T-cell (primary cell): ENCODE measurements around the gene THOC5. TPM values are rescaled to one million over a fixed set of nuclear protein-coding genes. Genes with fewer than 3 reads are reported as not detected.

ENCODE experiments used
- ATAC-seq, 4 experiments: fragments of 200-7000 bp in 3 of 4; fragments of 150-1000 bp in 1 of 4; cut with Tn5 transposase; replicated peaks in 1 of 4; 1 replicate in 3 of 4; 2 replicates in 1 of 4; pipeline ENCODE4 v1.10.0; 2021; ENCODE audit warnings: moderate library complexity in 3 of 4, mild to moderate bottlenecking in 2 of 4, moderate number of reproducible peaks in 1 of 4
- CTCF ChIA-PET, 2 donors: fragments of 300-600 bp; sonication (Branson Sonifier 250); formaldehyde crosslinking; loops; one replicate each; lab custom pipeline; 2022; ENCODE audit warnings: antibody characterized with exemption in 2 of 2; lab: Charles Lee
- POLR2A ChIA-PET, 2 donors: fragments of 300-600 bp; sonication (Branson Sonifier 250); formaldehyde crosslinking; loops; one replicate each; lab custom pipeline; 2022; ENCODE audit warnings: antibody characterized with exemption in 2 of 2; lab: Charles Lee
- DNase-seq, 35 experiments: peaks; one replicate each; pipeline versions ENCODE4 v3.0.0 to v3.0.0-alpha.2; 2013 to 2023
- H3K27ac ChIP-seq: one replicate; pipeline ENCODE4 v1.5.1; 2013; ENCODE audit warnings: low read length
- H3K27me3 ChIP-seq, 2 experiments: replicated peaks in 1 of 2; 1 replicate in 1 of 2; 2 replicates in 1 of 2; pipeline versions ENCODE4 v1.6.1 to v1.7.0; 2013; ENCODE audit warnings: low read length in 1 of 2, mixed read lengths in 1 of 2; ENCODE audit not compliant: control insufficient read depth in 2 of 2, insufficient read depth in 2 of 2; ENCODE audit errors: extremely low read depth in 1 of 2
- H3K36me3 ChIP-seq, 2 donors: 1 replicate in 1 of 2; 2 replicates in 1 of 2; pipeline versions ENCODE4 v1.6.1 to v1.7.0; 2013; ENCODE audit warnings: low read length in 1 of 2; ENCODE audit not compliant: control insufficient read depth in 2 of 2, insufficient read depth in 1 of 2; ENCODE audit errors: extremely low read depth in 1 of 2
- H3K4me1 ChIP-seq, 2 experiments: 1 replicate in 1 of 2; 2 replicates in 1 of 2; pipeline versions ENCODE4 v1.6.1 to v1.7.0; 2013; ENCODE audit warnings: low read length in 2 of 2, mixed read lengths in 1 of 2; ENCODE audit not compliant: insufficient read depth in 2 of 2, control insufficient read depth in 1 of 2; ENCODE audit errors: extremely low read depth in 1 of 2
- H3K4me3 ChIP-seq, 2 donors: 1 replicate in 1 of 2; 2 replicates in 1 of 2; pipeline versions ENCODE4 v1.5.1 to v1.7.0; 2013; ENCODE audit warnings: mild to moderate bottlenecking in 2 of 2, low read length in 1 of 2, moderate library complexity in 1 of 2; ENCODE audit not compliant: control insufficient read depth in 1 of 2; ENCODE audit errors: extremely low read depth in 1 of 2
- H3K9me3 ChIP-seq: 2 replicates; pipeline ENCODE4 v1.7.0; 2013
- H3K27ac Mint-ChIP-seq, 2 donors: one replicate each; pipeline ENCODE4 v1.8.0; 2020 to 2021; ENCODE audit warnings: mild to moderate bottlenecking in 2 of 2, mixed read lengths in 2 of 2
- H3K27me3 Mint-ChIP-seq, 2 donors: one replicate each; pipeline ENCODE4 v1.8.0; 2021 to 2022; ENCODE audit warnings: mixed read lengths in 2 of 2
- H3K36me3 Mint-ChIP-seq: one replicate; pipeline ENCODE4 v1.8.0; 2021; ENCODE audit warnings: mixed read lengths
- H3K4me1 Mint-ChIP-seq, 3 donors: one replicate each; pipeline ENCODE4 v1.8.0; 2020 to 2022; ENCODE audit warnings: mixed read lengths in 3 of 3, mild to moderate bottlenecking in 1 of 3
- H3K4me3 Mint-ChIP-seq, 3 donors: one replicate each; pipeline ENCODE4 v1.8.0; 2020 to 2022; ENCODE audit warnings: mild to moderate bottlenecking in 3 of 3, mixed read lengths in 3 of 3, moderate library complexity in 3 of 3
- H3K9me3 Mint-ChIP-seq, 3 donors: one replicate each; pipeline ENCODE4 v1.8.0; 2020 to 2022; ENCODE audit warnings: mixed read lengths in 3 of 3
- WGBS: methylation state at CpG from one replicate; pipeline ENCODE4 v1.1.5; 2013; ENCODE audit warnings: missing lambda C conversion rate; ENCODE audit not compliant: insufficient coverage; 5-methylcytosine and 5-hydroxymethylcytosine counted together
- total RNA-seq, 35 experiments: library from RNA in 6 of 35; stranded (reverse) in 6 of 35; fragments of 120-200 nt in 1 of 35; gene quantifications; one replicate each; pipeline versions ENCODE4 v1.2.1 to v1.2.4 and lab custom pipeline; 2013 to 2026

The THOC5 gene
- total RNA-seq, 5 donors from 2014 or later (not counting 1 experiment from before 2014, with no cell fraction given), result 36.9 to 55.4 (median 48.5) TPM

GRCh38 chr22:29578462-29579200 is 25.1 kb upstream of the THOC5 start:
- ATAC-seq (no peak), DNase-seq (no peak)
- Mint-ChIP-seq H3K27me3 (no peaks in the 10 kb centered on the region), H3K4me3 (no peak overlapping the region), H3K9me3 (no peaks in the 10 kb centered on the region), H3K27ac (no peak overlapping the region), H3K36me3 (no peaks in the 10 kb centered on the region), H3K4me1 (peaks cover 16 to 24% (median 17%) of the 10 kb centered on the region in 3 donors)
- Histone ChIP-seq H3K27me3 (no peaks in the 10 kb centered on the region), H3K36me3 (peaks cover 0 to 3% of the 10 kb centered on the region in 2 donors), H3K4me1 (peaks cover 0 to 16% of the 10 kb centered on the region in 2 experiments), H3K4me3 (no peak overlapping the region), H3K9me3 (no peaks in the 10 kb centered on the region), H3K27ac (no peak overlapping the region)
- POLR2A ChIA-PET, result interaction anchor here in 1 of 2 donors (0.6 kb wide), 1 partner anchor 417 kb away, joined by 4 read pairs; no protein-coding TSS in a partner anchor
- CTCF ChIA-PET, result interaction anchor here (0.6 to 0.7 kb wide), 3 partner anchors 25 to 1647 kb away, joined by 3 to 5 read pairs (median 3); partner anchors contain the start of gene THOC5 (in 1 of the 2)
- WGBS, result 97% methylated on average over 3 of the region's 10 CpGs

- Histone ChIP-seq H3K27ac (no peak overlapping the region), H3K4me1 (peaks cover 0 to 2% of the 10 kb centered on the region in 2 experiments), H3K27me3 (no peaks in the 10 kb centered on the region), H3K36me3 (peaks cover 4 to 8% of the 10 kb centered on the region in 2 donors), H3K4me3 (no peak overlapping the region), H3K9me3 (no peaks in the 10 kb centered on the region)
- Mint-ChIP-seq H3K4me1 (peaks cover 2 to 4% (median 3%) of the 10 kb centered on the region in 3 donors), H3K4me3 (no peak overlapping the region), H3K27ac (no peak overlapping the region), H3K36me3 (peaks cover 3% of the 10 kb centered on the region), H3K27me3 (no peaks in the 10 kb centered on the region), H3K9me3 (no peaks in the 10 kb centered on the region)
- POLR2A ChIA-PET, result no interaction called here
- CTCF ChIA-PET, result interaction anchor here in 1 of 2 donors (0.6 kb wide), 1 partner anchor 15 kb away, joined by 4 read pairs; no protein-coding TSS in a partner anchor
- ATAC-seq, result no peak
- no CpG with 5 or more reads among the region's 7 CpGs for WGBS
- DNase-seq, result no peak
Observed at GRCh38 chr22:29574762-29575450, 21.3 kb upstream of the THOC5 start.

GRCh38 chr22:29570912-29571549 is 17.5 kb upstream of the THOC5 start:
- WGBS, result 90% methylated on average over 2 of the region's 2 CpGs
- ChIA-PET CTCF (no interaction called here), POLR2A (no interaction called here)
- DNase-seq (no peak), ATAC-seq (no peak)
- H3K9me3 Mint-ChIP-seq, result no peaks in the 10 kb centered on the region
- H3K27ac ChIP-seq, result no peak overlapping the region
- H3K36me3 ChIP-seq, result peaks cover 13 to 25% of the 10 kb centered on the region in 2 donors
- H3K36me3 Mint-ChIP-seq, result peaks cover 17% of the 10 kb centered on the region
- no peaks in the 10 kb centered on the region for H3K9me3 ChIP-seq
- H3K27me3 ChIP-seq, result no peaks in the 10 kb centered on the region
- no peak overlapping the region for H3K4me3 Mint-ChIP-seq
- peaks cover 0 to 4% (median 0%) of the 10 kb centered on the region in 3 donors for H3K4me1 Mint-ChIP-seq
- no peaks in the 10 kb centered on the region for H3K27me3 Mint-ChIP-seq
- no peak overlapping the region for H3K4me3 ChIP-seq
- H3K27ac Mint-ChIP-seq, result no peak overlapping the region
- no peaks in the 10 kb centered on the region for H3K4me1 ChIP-seq

GRCh38 chr22:29570456-29570855 is 16.9 kb upstream of the THOC5 start:
- peaks cover 20% of the 10 kb centered on the region for H3K36me3 Mint-ChIP-seq
- ATAC-seq (no peak), DNase-seq (no peak)
- ChIA-PET POLR2A (no interaction called here), CTCF (no interaction called here)
- H3K4me1 Mint-ChIP-seq, result peaks cover 0 to 4% (median 0%) of the 10 kb centered on the region in 3 donors
- Histone ChIP-seq H3K9me3 (no peaks in the 10 kb centered on the region), H3K4me1 (no peaks in the 10 kb centered on the region), H3K36me3 (peaks cover 13 to 27% of the 10 kb centered on the region in 2 donors), H3K27ac (no peak overlapping the region), H3K4me3 (no peak overlapping the region), H3K27me3 (no peaks in the 10 kb centered on the region)
- H3K27ac Mint-ChIP-seq, result no peak overlapping the region
- no peaks in the 10 kb centered on the region for H3K9me3 Mint-ChIP-seq
- H3K27me3 Mint-ChIP-seq, result no peaks in the 10 kb centered on the region
- no peak overlapping the region for H3K4me3 Mint-ChIP-seq
- 91% methylated on average over 6 of the region's 7 CpGs for WGBS

- POLR2A ChIA-PET, result no interaction called here
- no peak overlapping the region for H3K4me3 Mint-ChIP-seq
- peaks cover 0 to 4% (median 0%) of the 10 kb centered on the region in 3 donors for H3K4me1 Mint-ChIP-seq
- no peaks in the 10 kb centered on the region for H3K27me3 ChIP-seq
- peaks cover 24% of the 10 kb centered on the region for H3K36me3 Mint-ChIP-seq
- ATAC-seq (no peak), DNase-seq (no peak)
- no peak overlapping the region for H3K27ac Mint-ChIP-seq
- no peak overlapping the region for H3K27ac ChIP-seq
- H3K9me3 Mint-ChIP-seq, result no peaks in the 10 kb centered on the region
- no peaks in the 10 kb centered on the region for H3K9me3 ChIP-seq
- H3K4me3 ChIP-seq, result no peak overlapping the region
- H3K27me3 Mint-ChIP-seq, result no peaks in the 10 kb centered on the region
- no peaks in the 10 kb centered on the region for H3K4me1 ChIP-seq
- CTCF ChIA-PET, result no interaction called here
- peaks cover 11 to 29% of the 10 kb centered on the region in 2 donors for H3K36me3 ChIP-seq
- 100% methylated on average over 2 of the region's 7 CpGs for WGBS
Observed at GRCh38 chr22:29569011-29569678, 15.6 kb upstream of the THOC5 start.

GRCh38 chr22:29567338-29567737 is 13.8 kb upstream of the THOC5 start:
- Mint-ChIP-seq H3K27me3 (no peaks in the 10 kb centered on the region), H3K36me3 (peaks cover 31% of the 10 kb centered on the region), H3K9me3 (no peaks in the 10 kb centered on the region), H3K4me3 (no peak overlapping the region), H3K27ac (no peak overlapping the region), H3K4me1 (peaks cover 0 to 4% (median 0%) of the 10 kb centered on the region in 3 donors)
- Histone ChIP-seq H3K4me3 (no peak overlapping the region), H3K36me3 (peaks cover 11 to 36% of the 10 kb centered on the region in 2 donors), H3K27ac (no peak overlapping the region), H3K27me3 (no peaks in the 10 kb centered on the region), H3K9me3 (no peaks in the 10 kb centered on the region), H3K4me1 (no peaks in the 10 kb centered on the region)
- ChIA-PET POLR2A (no interaction called here), CTCF (no interaction called here)
- DNase-seq (no peak), ATAC-seq (no peak)
- 77% methylated on average over 5 of the region's 7 CpGs for WGBS
